ENCODE data around the gene MAP1S.
"Not testable (repeated sequence)": the region's sequence is repeated elsewhere in the genome, so short reads cannot be mapped to it uniquely, and the experiment has no call there.

The MAP1S gene

DNA sequence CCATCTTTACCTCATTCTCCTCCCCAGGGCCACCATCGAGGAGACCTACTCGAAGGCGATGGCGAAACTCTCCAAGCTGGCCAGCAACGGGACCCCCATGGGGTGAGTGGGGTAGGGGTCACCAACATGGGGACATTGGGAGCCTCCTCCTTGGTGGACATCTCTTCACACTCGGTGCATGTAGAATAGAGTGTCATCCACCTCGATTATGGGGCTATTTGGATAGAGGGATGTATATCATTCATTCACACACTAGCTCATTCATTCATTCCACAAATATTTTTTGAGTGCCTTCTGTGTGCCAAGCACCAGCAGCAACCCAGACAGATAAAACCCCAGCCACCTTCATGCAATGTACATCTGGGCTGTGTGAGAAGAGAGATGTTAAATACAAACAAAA is 45.1 kb downstream of the MAP1S start:
- DNase-seq (ENCODE audit: low read depth, low spot score) = no peak

- no peak for DNase-seq (ENCODE audit: low read depth, low spot score)
Observed at GRCh38 chr19:17765069-17765618, 45.9 kb downstream of the MAP1S start.

GRCh38 chr19:17766543-17767131 is 47.4 kb downstream of the MAP1S start:
- peak; percentile 78 for DNase-seq (ENCODE audit: low read depth, low spot score)

- DNase-seq (ENCODE audit: low read depth, low spot score) = no peak
Observed at GRCh38 chr19:17767559-17767958, 48.3 kb downstream of the MAP1S start.

- no peak for DNase-seq (ENCODE audit: low read depth, low spot score)
Observed at GRCh38 chr19:17770613-17771012, 51.3 kb downstream of the MAP1S start.

GRCh38 chr19:17772172-17772571 is 52.9 kb downstream of the MAP1S start:
- no peak for DNase-seq (ENCODE audit: low read depth, low spot score)

DNA sequence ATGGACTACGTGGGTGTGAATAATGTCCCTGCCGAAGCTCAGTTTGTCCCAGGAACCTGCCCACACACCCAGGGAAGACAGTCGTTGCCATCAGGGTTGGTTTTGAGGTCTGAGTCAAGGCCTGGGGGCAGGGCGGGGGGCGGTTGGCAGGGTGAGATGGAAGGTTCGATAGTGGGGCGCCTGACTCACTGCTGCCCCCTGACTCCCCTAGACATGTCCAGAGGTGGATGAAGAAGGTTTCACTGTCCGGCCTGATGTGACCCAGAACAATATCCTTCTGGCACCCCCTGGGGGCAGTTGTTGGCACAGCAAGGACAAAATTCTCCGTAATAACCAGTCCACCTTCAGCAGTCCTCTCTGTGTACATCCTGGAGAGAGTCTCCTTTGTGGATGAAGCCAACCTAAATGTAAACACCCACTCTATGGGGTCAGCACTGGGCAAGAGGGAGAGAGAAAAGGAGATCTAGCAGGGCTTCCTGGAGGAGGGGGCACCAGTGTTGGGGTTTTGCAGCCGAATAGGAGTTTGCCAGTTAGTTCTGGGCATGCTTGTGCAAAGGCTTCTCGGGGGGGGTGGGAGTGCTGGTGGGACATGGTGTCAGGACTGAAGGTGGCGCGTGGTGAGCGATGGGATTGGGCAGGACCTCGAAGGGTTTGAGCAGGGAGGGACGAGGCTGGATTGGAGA is 56.1 kb downstream of the MAP1S start:
- DNase-seq (ENCODE audit: low read depth, low spot score) = no peak

DNA sequence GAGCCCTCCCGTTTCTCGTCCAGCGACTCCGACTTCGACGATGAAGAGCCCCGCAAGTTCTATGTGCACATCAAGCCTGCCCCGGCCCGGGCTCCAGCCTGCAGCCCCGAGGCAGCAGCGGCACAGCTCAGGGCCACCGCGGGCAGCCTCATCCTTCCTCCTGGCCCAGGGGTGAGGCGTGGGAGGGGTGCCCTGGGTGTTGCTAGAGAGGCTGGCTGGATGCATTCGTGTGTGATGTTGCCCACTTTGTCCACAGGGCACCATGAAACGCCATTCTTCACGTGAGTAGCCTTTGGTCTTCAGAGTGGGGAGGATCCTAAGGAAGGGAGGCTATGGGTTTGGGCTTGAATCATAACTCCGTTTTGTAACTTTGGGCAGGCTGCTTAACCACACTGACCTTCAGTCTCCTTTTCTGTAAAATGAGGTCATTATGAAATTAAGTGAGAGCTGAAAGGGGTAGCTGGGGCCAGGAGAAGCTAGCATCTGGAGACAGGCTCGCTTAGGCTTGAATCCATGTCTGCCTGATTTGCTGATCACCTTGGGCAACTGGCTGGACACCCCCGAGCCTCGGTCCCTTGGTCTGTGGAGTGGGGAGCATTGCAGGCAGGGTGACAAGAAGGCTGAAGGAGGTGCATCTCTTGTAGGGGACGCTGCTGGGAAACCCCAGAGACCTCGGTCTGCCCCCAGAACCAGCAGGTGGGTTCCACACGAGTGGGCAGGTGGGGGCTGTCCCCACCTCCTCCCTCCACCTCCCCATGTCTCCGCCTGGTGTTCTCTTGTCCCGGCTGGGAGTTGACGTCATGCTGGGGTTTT is 56.9 kb downstream of the MAP1S start:
- DNase-seq (ENCODE audit: low read depth, low spot score) = no peak

- DNase-seq (ENCODE audit: low read depth, low spot score) = not testable (repeated sequence)
Observed at GRCh38 chr19:17777840-17778239, 58.6 kb downstream of the MAP1S start.

GRCh38 chr19:17778251-17778967 is 59.1 kb downstream of the MAP1S start:
- no peak for DNase-seq (ENCODE audit: low read depth, low spot score)

GRCh38 chr19:17778968-17779929 is 60.0 kb downstream of the MAP1S start:
- DNase-seq (ENCODE audit: low read depth, low spot score) = peak; percentile 88

- DNase-seq (ENCODE audit: low read depth, low spot score) = no peak
Observed at GRCh38 chr19:17780781-17781180, 61.5 kb downstream of the MAP1S start.

DNA sequence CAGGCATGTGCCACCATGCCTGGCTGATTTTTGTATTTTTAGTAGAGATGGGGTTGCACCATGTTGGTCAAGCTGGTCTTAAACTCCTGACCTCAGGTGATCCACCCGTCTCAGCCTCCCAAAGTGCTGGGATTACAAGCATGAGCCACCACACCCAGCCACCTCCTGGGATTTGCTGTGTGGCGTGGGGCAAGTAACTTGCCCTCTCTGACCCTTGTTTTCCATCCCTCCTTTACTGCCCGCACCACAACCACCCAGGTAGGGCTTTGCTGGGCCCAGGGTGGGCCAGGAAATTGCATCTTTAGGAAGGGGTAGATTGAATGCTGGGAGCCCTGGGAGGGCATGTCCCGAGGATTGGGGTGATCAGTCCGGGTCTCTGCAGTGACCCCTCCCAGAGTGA is 64.4 kb downstream of the MAP1S start:
- DNase-seq (ENCODE audit: low read depth, low spot score) = not testable (repeated sequence)
